C4-2B (cell line): ENCODE data around the gene ZPR1.

Source experiments
- H3K27ac ChIP-seq: fragments of 450-650 bp; 2 replicates; pipeline ENCODE4 v1.5.1; 2017
- ZFX ChIP-seq: fragments of 450-650 bp; IDR thresholded peaks from 2 replicates; pipeline ENCODE4 v1.6.1; 2017
- TF ChIP-seq, protein P1 (sequence below): fragments of 450-650 bp; conservative IDR thresholded peaks from 2 replicates; pipeline ENCODE4 v1.5.1; 2017; ENCODE audit warnings: mild to moderate bottlenecking

Gene ZPR1

GRCh38 chr11:116790167-116791001 lies 2.6 kb upstream of the ZPR1 start:
- no peak for TF ChIP-seq ZFX
- TF ChIP-seq, protein P1, sequence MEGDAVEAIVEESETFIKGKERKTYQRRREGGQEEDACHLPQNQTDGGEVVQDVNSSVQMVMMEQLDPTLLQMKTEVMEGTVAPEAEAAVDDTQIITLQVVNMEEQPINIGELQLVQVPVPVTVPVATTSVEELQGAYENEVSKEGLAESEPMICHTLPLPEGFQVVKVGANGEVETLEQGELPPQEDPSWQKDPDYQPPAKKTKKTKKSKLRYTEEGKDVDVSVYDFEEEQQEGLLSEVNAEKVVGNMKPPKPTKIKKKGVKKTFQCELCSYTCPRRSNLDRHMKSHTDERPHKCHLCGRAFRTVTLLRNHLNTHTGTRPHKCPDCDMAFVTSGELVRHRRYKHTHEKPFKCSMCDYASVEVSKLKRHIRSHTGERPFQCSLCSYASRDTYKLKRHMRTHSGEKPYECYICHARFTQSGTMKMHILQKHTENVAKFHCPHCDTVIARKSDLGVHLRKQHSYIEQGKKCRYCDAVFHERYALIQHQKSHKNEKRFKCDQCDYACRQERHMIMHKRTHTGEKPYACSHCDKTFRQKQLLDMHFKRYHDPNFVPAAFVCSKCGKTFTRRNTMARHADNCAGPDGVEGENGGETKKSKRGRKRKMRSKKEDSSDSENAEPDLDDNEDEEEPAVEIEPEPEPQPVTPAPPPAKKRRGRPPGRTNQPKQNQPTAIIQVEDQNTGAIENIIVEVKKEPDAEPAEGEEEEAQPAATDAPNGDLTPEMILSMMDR, result no peak
- H3K27ac ChIP-seq, result no peak overlapping the region

- H3K27ac ChIP-seq, result no peak overlapping the region
- TF ChIP-seq ZFX, result no peak
- TF ChIP-seq, protein P1, result no peak
These were observed 1.2 kb upstream of the ZPR1 start for GRCh38 chr11:116788975-116789374.

DNA sequence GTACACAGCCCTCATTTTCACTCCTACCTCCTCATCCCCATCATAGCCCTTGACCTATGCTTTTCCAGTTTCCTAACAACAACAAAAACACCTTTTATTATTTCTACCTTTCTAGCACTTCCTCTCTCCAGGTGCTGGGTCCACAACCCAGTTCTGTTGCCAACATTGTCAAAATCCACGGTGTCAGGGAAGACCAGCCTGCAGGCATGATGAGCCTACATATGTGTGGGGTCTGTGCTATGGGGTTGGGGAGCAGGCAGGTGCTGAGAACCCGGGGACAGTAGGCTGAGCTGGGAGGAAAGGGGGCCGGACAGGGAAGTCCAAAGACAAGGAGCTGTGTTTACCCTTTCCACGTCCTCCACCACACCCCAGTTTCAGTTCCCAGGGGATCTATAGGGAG lies 711 bp upstream of the ZPR1 start:
- peak overlapping the region; percentile 78 for H3K27ac ChIP-seq

GRCh38 chr11:116787436-116787785 lies 412 bp downstream of the ZPR1 start:
- TF ChIP-seq, protein P1, result no peak
- no peak for TF ChIP-seq ZFX
- peak overlapping the region; percentile 78 for H3K27ac ChIP-seq

More for the DNA sequence above, 711 bp upstream of the ZPR1 start:
- TF ChIP-seq ZFX, result no peak
- TF ChIP-seq, protein P1, result no peak

DNA sequence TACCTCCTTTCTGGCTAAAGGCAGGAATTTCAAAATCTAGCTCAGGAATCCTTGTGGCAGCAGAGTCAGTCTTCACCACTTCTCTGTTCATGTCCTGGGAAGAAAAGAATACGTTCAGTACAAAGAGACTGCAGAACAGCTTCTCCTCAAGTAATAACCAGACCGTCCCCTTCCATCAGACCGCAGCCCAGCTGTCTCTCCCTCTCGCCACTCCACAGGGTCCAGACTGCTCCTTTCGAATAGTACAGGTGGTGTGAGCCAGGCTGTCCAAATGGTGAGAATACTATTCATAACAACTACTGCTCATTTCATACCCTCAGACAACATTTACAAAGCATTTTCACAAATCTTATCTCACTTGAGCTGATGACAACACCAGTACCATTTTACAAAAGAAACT lies 857 bp downstream of the ZPR1 start:
- TF ChIP-seq, protein P1, result no peak
- no peak for TF ChIP-seq ZFX
- peak overlapping the region; percentile 78 for H3K27ac ChIP-seq

GRCh38 chr11:116786326-116786725 lies 1.5 kb downstream of the ZPR1 start:
- no peak overlapping the region for H3K27ac ChIP-seq
- TF ChIP-seq ZFX, result no peak
- TF ChIP-seq, protein P1, result no peak

- H3K27ac ChIP-seq, result no peak overlapping the region
- TF ChIP-seq ZFX, result no peak
- TF ChIP-seq, protein P1, result no peak
These were observed 5.1 kb downstream of the ZPR1 start for GRCh38 chr11:116782728-116783127.
